Measurements from ENCODE around the gene SFRP2.

SFRP2 gene

DNA sequence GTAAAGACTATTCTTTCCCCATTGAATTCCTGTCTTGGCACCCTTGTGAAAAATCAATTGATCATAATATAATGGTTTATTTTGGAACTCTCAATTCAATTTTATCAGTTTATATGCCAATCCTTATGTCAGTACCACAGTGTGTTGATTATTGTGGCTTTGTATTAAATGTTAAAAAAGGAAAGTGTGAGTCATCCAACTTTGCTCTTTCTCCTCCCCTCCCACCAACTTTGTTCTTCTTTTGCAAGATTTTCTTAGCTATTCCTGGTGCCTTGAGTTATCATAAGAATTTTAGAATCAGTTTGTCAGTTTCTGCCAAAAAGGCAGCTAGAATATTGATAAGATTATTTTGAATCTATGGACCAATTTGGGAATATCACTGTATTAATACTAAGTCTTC, 17.8 kb downstream of the SFRP2 start:
- no peak for DNase-seq (ENCODE audit: low read depth in 3 of 3)

DNA sequence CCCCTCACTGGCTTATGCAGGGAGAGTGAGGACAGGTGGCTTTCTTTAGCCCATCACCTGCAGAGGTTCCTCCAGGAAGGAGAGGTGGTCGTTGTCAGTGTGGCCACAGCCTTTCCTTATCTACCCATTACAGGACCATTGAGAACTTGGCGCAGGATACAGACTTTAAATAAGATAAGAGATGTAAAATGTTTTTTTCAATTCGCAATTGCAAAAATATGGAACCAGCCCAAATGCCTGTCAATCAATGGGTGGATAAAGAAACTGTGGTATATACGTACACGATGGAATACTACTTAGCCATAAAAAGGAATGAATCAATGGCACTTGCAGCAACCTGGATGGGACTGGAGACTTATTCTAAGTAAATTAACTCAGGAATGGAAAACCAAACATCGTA, 22.1 kb downstream of the SFRP2 start:
- DNase-seq (ENCODE audit: low read depth in 3 of 3) = no peak

DNA sequence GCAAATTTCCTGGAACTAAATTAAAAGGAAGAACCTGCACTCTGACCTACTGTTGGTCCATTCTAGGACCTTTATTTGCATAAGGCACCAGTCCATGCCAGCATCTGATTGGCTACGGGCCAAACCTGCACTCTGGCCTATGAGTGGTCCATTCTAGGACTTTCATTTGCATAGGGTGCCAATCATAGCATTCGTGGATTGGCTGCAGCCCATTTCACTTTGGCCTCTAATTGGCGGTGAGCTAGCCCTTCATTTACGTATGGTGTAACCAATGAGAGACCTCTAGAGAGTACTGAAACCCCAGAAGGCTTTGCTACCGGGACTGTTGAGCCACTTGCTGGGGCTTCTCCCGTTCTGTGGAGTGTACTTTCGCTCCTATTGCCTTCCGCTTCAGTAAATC, 23.0 kb downstream of the SFRP2 start:
- DNase-seq (ENCODE audit: low read depth in 3 of 3) = no peak

DNA sequence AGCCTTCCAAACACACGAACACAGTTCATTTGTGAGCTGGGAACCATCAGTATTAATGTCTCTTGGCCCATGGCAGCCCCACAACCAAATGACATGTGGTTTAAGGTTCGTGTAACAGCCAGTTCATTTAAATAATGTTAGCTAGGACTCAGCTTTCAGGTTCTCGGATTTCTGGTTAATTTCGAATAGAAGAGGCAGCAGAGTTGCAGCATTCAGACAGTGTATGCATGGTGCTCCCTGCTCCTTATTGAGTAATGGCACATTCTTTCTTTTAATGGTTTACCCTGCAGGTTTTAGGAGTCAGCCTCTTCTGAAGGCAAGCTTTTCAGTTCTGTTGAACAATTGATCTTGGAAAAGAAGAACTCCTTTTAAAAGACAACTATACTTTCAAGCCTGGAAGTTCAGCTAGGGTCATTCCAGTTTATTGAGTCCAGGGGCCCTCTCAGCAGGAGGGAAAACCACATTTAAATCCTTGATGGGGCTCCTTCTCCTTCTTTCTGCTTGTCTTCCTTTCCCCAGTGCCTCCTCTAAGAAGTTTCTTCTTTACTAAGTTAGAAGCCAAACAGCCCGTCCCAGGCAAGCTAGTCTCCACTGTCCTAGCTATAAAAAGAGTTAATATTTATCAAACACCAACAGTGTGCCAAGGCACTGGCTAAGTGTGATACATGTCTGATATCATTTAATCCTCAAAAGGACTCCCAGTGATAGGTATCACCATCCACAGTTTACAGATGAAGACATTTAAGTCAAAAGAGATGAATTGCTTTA, 24.1 kb downstream of the SFRP2 start:
- DNase-seq (ENCODE audit: low read depth in 3 of 3) = no peak

DNA sequence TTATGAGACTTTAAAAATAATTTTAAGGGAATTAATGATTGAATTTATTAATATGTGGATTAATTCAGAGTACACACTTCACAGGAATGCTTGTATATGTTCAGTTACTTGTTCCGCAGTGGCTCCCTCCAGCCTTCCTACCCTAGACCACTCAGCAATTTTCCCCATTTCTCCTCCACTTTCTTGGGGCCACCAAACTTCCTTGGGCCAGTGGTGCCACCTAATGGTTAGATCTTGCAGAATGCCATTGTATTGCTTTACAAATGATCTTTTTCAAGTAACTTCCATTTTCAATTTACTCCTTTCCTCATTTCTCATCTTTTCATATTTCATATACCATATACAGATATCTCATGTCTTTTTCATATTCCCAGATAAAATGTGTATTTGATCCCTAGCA, 25.5 kb downstream of the SFRP2 start:
- DNase-seq (ENCODE audit: low read depth in 3 of 3) = no peak

DNA sequence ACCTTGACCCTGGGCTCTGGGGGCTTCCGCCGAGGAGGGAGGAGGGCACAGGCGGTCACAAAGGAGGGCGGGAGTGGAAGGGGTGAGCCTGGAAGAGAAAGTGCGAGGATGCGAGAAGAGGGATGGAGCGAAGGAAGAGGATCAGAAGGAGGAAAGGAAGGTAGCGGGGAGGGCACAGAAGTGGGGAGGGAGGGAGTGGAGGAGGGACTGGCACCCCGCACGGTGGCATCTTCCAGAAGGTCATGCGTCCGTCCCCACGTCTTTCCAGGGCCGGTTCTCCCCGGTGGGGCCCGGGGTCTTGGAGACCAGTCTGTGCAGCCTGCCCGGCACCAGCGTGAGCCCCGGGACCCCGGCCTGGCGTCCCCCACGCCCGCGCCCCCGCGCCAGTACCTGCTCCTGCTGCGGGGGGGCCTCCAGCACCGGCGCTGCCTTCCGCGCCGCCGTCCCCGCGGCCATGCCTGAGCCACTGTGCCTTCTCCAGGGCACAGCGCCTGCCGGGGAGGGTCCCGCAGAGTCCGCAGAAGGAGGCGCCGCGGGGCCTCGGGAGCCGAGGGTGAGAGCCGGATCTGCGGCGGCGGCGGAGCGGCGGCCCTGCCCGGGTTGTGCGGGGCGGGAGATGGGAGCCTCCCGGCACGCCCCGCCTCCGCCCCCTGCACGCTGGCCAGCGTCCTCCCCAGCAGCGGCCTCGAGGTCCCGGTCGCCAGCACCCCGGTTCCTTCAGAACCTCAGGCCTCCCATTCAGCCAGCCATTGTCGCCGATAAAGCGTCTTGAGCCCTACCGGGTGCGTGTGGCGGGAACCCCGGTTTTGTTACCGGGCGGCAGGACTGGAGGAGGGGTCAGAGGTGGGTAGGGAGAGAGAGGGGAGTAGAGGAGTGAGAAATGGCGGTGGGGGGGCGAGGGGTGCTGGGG, 29.2 kb downstream of the SFRP2 start, which contains the start of gene RNF175:
RNF175 (minus strand) TSS at position 618 of the 910 bp plus-strand sequence; CDS start at position 456, 162 bp downstream.
- DNase-seq (ENCODE audit: low read depth in 3 of 3) = no peak

DNA sequence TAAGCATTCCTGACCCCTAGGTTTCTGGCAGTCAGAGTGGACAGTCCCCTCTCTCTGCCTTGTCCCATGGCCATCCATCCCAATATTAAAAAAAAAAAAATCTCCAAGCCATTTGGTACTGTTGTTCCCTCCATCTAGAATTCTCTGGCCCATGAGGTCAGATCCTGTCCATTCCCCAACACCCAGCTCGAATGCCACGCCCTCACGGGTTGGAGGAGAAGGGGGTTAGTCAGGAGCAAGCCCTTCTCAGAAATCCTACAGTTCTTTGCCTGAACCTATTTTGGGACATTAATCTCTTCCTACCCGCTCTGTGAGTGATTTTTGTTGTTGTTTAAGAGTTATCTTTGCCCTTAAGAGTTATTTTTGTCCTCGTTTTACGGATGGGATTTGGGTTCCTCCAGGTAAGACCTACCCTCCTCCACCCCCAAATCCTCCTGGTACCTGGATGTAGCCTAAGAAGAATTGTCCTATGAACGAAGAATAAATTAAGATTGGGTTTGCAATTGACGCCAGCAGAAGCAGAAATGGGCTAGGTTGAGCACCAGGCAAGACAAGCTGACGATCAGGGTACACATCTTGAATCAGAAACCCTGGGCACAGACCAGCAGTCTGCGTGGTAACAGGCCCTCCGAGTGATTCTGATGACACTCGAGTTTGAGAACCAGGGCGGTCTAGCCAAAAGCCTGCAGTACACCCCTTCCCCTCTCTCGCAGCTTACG, 30.0 kb downstream of the SFRP2 start:
- no peak for DNase-seq (ENCODE audit: low read depth in 3 of 3)

DNA sequence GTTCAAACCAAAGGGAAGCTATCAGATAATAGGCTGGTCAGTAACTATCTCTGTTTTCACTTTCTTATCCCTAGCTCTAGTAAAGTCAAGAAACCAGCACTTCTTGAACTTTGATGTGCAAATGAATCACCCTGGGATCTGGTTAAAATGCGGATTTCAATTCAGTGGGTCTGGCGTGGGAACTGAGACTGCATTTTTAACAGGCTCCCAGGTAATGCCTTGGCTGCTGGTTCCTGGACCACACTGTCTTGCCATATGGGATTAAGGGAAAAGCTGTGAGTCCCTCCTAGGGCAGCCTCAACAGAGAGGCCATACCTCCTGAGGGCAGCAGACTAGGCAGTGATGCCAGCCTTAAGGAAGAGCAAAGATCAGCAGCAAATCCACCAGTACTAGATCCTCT, 30.7 kb downstream of the SFRP2 start:
- DNase-seq (ENCODE audit: low read depth in 3 of 3) = no peak

DNA sequence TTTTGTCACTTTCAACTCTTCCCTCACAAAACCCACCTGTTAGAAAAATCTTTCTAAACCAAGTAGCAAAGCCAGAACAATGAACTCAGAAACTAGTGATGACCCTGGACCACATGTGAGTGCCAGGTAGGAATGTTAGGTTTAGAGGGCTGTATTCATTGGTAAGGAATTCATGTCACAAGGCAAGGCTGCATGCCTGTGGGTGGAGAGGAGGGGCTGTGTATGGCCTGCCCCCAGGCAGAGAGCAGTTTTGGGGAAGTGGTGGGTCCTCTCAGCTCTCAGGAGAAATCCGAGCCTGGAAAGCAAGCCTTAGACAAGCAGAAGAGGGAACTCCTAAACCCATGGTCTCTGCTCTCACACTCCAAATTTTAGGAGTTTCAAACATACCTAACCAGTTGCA, 31.5 kb downstream of the SFRP2 start:
- no peak for DNase-seq (ENCODE audit: low read depth in 3 of 3)

DNA sequence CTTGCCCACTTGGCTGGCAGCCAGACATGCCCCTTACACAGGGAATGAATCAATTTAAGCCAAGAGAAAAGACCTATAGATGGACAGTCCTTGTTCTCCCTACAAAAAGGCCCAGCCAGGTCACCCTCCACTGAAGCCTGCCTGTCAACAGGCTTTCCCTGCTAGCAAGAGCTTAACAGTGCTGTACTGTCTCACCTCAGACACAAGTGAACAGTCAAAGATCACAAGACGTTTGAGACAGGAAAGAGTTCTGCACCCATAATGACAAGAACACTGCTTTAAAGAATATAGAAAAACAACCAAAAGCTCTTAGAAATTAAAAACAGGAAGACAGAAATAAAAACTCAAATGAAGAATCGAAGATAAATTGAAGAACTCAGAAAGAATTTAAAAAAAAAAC, 33.7 kb downstream of the SFRP2 start:
- DNase-seq (ENCODE audit: low read depth in 3 of 3) = no peak

DNA sequence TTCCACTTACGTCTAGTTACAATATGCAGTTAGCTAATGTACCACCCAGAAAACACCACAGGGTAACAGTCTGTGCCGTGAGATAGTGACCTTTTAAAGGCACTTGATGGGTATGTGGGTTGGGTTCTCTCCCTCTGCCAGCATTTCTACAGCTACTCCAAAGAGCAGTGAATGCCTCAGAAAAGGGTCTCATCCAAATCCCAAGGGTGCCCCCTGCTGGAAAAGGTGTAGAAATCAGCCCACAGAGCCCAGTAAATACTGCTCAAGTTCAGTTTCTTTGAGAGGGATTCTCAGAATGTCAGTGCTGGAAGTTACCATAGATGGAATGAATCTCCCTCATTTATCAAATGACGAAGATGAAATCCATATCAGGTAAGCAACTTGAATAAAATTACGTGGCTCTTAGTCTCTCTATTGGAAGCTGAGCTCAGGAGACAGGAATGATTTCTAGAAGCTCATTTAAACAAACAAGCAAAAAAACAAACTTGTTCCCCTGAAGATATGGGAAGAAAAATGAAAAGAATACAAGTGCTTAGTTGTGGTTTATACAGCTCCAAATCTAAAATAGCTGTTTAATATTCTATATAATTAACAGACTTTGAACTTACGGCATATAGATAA, 38.6 kb downstream of the SFRP2 start:
- DNase-seq (ENCODE audit: low read depth in 3 of 3) = peak in 2 of 3 experiments; percentile 18 to 49

DNA sequence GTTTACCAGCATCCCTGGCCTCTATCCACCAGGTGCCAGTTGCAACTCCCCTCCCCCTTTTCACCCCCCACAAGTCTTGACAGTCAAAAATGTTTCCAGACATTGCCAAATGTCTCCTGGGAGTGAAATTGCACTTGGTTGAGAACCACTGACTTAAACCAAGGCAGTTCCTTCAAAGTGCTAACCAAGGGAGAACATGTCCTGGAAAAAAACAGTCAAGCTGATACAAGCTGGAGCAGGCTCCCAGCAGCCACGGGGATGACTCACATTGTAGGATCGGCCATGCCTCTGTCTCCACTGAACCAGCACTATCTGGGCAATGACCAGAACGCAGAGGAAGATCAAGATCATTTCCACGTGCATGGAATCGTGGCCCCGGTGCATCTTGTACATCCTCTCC, 40.5 kb downstream of the SFRP2 start:
- no peak for DNase-seq (ENCODE audit: low read depth in 3 of 3)

DNA sequence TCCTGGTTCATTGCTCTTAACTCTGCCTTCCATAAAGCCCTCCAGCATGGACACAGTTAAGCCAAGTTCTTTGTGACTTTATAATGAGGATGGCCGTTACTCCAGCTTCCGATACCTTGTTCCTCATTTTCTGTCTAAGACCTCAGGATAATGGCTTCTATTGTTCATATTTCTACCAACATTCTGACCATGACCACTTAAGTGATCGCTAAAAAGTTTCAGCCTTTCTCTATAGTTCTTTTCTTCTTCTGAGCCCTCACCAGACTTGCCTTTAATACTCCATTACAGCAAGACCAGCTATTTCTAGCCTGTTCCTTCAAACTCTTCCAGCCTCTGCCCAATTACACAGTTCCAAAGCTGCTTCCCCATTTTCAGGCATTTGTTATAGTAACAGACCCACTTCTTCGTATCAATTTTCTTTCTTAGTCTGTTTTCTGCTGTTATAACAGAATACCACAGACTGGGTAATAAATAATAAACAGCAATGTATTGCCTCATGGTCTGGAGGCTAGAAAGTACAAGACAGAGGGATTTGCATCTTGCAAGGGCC, 41.4 kb downstream of the SFRP2 start:
- no peak for DNase-seq (ENCODE audit: low read depth in 3 of 3)

DNA sequence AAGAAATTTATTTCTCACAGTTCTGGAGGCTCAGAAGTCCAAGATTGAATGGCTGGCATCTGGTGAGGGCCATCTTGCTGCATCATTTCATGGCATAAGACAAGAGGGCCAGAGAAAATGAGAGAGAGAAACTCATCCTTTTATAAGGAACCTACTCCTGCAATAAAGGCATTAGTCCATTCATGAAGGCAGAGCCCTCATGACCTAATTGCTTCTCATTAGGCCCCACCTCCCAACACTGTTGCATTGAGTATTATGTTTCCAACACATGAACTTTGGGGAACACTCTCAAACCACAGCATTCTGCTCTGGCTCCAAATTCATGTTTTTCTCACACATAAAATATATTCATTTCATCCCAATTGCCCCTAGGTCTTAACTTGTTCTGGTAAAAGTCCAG, 43.2 kb downstream of the SFRP2 start:
- DNase-seq (ENCODE audit: low read depth in 3 of 3) = no peak

DNA sequence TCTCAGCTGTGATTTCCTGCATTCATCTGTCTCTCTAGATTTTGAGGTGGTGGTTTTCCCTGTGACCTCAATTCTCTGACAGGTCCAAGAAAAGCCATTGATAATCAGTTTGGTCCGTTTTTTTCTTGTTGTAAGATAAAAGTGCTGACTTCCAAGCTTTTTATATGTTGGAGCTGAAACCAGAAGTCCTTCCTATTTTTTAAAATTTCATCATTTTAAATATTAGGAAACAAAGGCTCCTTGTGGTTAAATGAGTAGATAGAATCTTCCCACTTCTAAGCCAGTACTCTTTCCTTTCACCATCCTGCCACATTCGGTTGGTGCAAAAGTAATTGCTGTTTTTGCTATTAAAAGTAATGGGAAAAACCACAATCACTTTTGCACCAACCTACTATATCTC, 47.3 kb downstream of the SFRP2 start:
- DNase-seq (ENCODE audit: low read depth in 3 of 3) = no peak

DNA sequence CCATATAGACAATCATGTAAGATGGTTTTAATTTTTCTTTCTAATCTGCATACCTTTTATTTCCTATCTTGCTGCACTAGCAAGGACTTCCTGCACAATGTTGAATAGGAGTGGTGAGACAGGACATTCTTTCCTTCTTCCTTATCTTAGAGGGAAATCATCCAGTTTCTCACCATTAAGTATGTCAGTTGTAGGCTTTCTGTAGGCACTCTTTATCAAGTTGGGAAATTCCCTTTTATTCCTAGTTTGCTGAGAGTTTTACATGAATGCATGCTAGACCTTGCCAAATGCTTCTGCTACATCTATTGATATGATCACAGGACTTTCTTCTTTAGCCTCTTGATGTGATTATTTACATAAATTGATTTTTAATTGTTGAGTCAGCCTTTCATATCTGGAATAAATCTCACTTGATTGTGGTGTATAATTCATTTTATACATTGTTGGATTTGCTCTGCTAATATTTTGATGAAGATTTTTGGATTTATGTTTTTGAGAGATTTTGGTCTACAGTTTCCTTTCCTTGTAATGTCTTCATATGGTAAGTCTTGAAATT, 52.9 kb downstream of the SFRP2 start:
- no peak for DNase-seq (ENCODE audit: low read depth in 3 of 3)

DNA sequence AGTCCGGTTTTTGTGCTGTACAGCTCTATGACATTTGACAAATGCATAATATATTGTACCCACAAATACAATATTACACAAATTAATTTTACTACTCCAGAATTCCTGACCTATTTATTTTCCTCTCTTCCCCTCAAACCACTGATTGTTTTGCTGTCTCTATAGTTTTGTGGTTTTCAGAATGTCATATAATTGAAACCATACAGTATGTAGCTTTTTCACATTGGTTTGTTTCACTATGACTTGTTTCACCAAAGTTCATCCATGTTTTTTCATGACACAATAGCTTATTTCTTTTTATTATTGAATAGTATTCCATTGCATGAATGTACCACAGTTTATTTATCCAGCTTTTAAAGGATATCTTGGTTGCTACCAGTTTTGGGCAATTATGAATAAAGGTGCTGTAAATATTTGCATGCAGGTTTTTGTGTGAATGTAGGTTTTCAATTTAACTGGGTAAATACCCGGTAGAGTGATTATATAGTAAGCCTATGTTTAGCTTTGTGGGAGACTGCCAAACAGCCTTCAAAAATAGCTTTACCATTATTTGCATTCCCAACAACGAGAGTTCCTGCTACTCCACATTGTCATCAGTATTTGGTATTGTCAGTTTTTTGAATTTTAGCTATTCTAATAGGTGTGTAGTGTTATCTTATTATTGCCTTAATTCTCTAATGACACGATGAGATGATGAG, 55.0 kb downstream of the SFRP2 start:
- no peak for DNase-seq (ENCODE audit: low read depth in 3 of 3)

DNA sequence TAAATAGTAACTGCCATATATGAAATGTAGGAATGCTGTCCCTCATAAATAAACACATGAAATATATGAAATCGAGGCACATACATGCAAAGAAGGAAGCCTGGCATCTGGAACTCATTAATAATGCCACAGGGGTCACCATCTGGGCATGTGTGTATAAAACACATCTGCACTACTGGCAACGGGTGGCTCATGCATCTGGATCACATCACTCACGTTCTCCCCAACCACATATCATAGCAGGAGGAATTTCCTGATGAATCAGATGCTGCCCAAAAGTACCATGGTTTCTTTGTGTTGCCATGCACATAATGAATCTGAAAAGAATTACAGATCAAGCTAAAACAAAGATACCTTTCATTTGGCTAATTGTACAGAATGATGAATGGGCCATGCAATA, 57.6 kb downstream of the SFRP2 start:
- DNase-seq (ENCODE audit: low read depth in 3 of 3) = no peak
